HepG2 (cell line): ENCODE measurements around the gene RPS6KB2. TPM values are rescaled to one million over a fixed set of nuclear protein-coding genes. Genes with fewer than 3 reads are reported as not detected.

Experiments
- EZH2 ChIP-seq: conservative IDR thresholded peaks from 2 replicates; pipeline ENCODE4 v1.6.1; 2012; ENCODE audit warnings: mild to moderate bottlenecking, low read depth, low read length, moderate library complexity
- GATAD2A ChIP-seq: IDR thresholded peaks from 2 replicates; pipeline ENCODE4 v1.6.1; 2016
- KDM1A ChIP-seq: IDR thresholded peaks from 2 replicates; pipeline ENCODE4 v1.6.1; 2016; ENCODE audit warnings: missing compliant biosample characterization
- MIER2 ChIP-seq: IDR thresholded peaks from 2 replicates; pipeline ENCODE4 v1.6.1; 2016; ENCODE audit warnings: missing biosample characterization, missing genetic modification reagents
- MIER3 ChIP-seq: IDR thresholded peaks from 2 replicates; pipeline ENCODE4 v1.6.1; 2016; ENCODE audit warnings: missing compliant biosample characterization, borderline replicate concordance
- MZF1 ChIP-seq: sonication (generic); formaldehyde crosslinking; IDR thresholded peaks from 2 replicates; pipeline ENCODE4 v1.8.1; 2023; ENCODE audit warnings: mild to moderate bottlenecking, missing genetic modification reagents, borderline replicate concordance
- NFKB2 ChIP-seq: sonication (generic); formaldehyde crosslinking; IDR thresholded peaks from 2 replicates; pipeline ENCODE4 v1.4.0; 2020; ENCODE audit warnings: missing genetic modification reagents, borderline replicate concordance
- NFYB ChIP-seq: sonication (generic); formaldehyde crosslinking; IDR thresholded peaks from 2 replicates; pipeline ENCODE4 v1.4.0; 2020; ENCODE audit warnings: missing genetic modification reagents
- POLR2A ChIP-seq, 2 experiments: IDR thresholded peaks; 2 replicates each; pipeline ENCODE4 v1.6.1; 2011; ENCODE audit warnings: low read depth in 2 of 2, low read length in 2 of 2, mild to moderate bottlenecking in 1 of 2, moderate library complexity in 1 of 2; ENCODE audit not compliant: insufficient read depth in 1 of 2
- RFX5 ChIP-seq: IDR thresholded peaks from 2 replicates; pipeline ENCODE4 v1.6.1; 2011; ENCODE audit warnings: low read depth, low read length, improper control_type of control experiment
- RXRA ChIP-seq: sonication (generic); formaldehyde crosslinking; IDR thresholded peaks from 2 replicates; pipeline ENCODE4 v1.5.1; 2020; ENCODE audit warnings: missing genetic modification reagents
- SCMH1 ChIP-seq: sonication (generic); formaldehyde crosslinking; IDR thresholded peaks from 2 replicates; pipeline ENCODE4 v1.9.0; 2021; ENCODE audit warnings: missing genetic modification reagents, mild to moderate bottlenecking, borderline replicate concordance
- SNAI1 ChIP-seq: sonication (generic); formaldehyde crosslinking; IDR thresholded peaks from 2 replicates; pipeline ENCODE4 v1.5.0; 2020; ENCODE audit warnings: mild to moderate bottlenecking, missing genetic modification reagents, borderline replicate concordance
- TGIF2 ChIP-seq: IDR thresholded peaks from 2 replicates; pipeline ENCODE4 v1.6.1; 2016; ENCODE audit warnings: control low read depth, missing compliant biosample characterization
- YY1 ChIP-seq: IDR thresholded peaks from 2 replicates; pipeline ENCODE4 v1.6.1; 2011; ENCODE audit warnings: low read length, low read depth, moderate library complexity, mild to moderate bottlenecking; ENCODE audit not compliant: insufficient read depth, insufficient replicate concordance
- ZMAT3 ChIP-seq: sonication (generic); formaldehyde crosslinking; conservative IDR thresholded peaks from 2 replicates; pipeline ENCODE4 v1.7.0; 2021; ENCODE audit warnings: missing genetic modification reagents
- ZMAT5 ChIP-seq: sonication (generic); formaldehyde crosslinking; IDR thresholded peaks from 2 replicates; pipeline ENCODE4 v1.5.0; 2020; ENCODE audit warnings: mild to moderate bottlenecking, low read depth, missing genetic modification reagents, borderline replicate concordance
- ZMYM2 ChIP-seq: sonication (generic); formaldehyde crosslinking; IDR thresholded peaks from 2 replicates; pipeline ENCODE4 v1.8.0; 2022; ENCODE audit warnings: mild to moderate bottlenecking, missing genetic modification reagents
- ZNF33A ChIP-seq: sonication (generic); formaldehyde crosslinking; IDR thresholded peaks from 2 replicates; pipeline ENCODE4 v1.5.1; 2020; ENCODE audit warnings: missing genetic modification reagents, mild to moderate bottlenecking, moderate library complexity, borderline replicate concordance
- ZNF670 ChIP-seq: sonication (generic); formaldehyde crosslinking; IDR thresholded peaks from 2 replicates; pipeline ENCODE4 v1.8.0; 2022; ENCODE audit warnings: mild to moderate bottlenecking, missing genetic modification reagents, borderline replicate concordance
- ZNF672 ChIP-seq: sonication (generic); formaldehyde crosslinking; IDR thresholded peaks from 2 replicates; pipeline ENCODE4 v1.8.1; 2022; ENCODE audit warnings: missing genetic modification reagents
- ZNF691 ChIP-seq: sonication (generic); formaldehyde crosslinking; IDR thresholded peaks from 2 replicates; pipeline ENCODE4 v1.4.0; 2020; ENCODE audit warnings: missing genetic modification reagents, low read depth, mild to moderate bottlenecking, borderline replicate concordance
- ZNF724P ChIP-seq: sonication (generic); formaldehyde crosslinking; IDR thresholded peaks from 2 replicates; pipeline ENCODE4 v1.8.0; 2022; ENCODE audit warnings: missing genetic modification reagents, borderline replicate concordance
- ZNF766 ChIP-seq: sonication (generic); formaldehyde crosslinking; IDR thresholded peaks from 2 replicates; pipeline ENCODE4 v1.5.0; 2020; ENCODE audit warnings: missing genetic modification reagents, borderline replicate concordance
- ZNF790 ChIP-seq: sonication (generic); formaldehyde crosslinking; IDR thresholded peaks from 2 replicates; pipeline ENCODE4 v1.8.0; 2022; ENCODE audit warnings: missing genetic modification reagents, mild to moderate bottlenecking, borderline replicate concordance
- polyA plus RNA-seq, 8 experiments: library from polyadenylated mRNA; depleted of rRNA in 3 of 8; stranded (reverse) in 7 of 8; unstranded in 1 of 8; fragments of >200 nt; fragmentation: Illumina TruSeq in 4 of 8; extraction: Trizol in 4 of 8; gene quantifications; 2 replicates each; pipeline versions ENCODE4 v1.2.1 to v1.2.3, GENCODE V29; 2011 to 2016; ENCODE audit warnings: low read depth in 4 of 8, missing spikeins in 1 of 8, mixed read lengths in 1 of 8; ENCODE audit not compliant: insufficient read depth in 1 of 8
- total RNA-seq, 5 experiments: library from RNA; depleted of rRNA; stranded (reverse); fragments of >200 nt; fragmentation: Illumina TruSeq; extraction: Trizol; gene quantifications; 2 replicates each; pipeline ENCODE4 v1.2.3, GENCODE V29; 2016; ENCODE audit warnings: low read depth in 1 of 5
- TF ChIP-seq, protein P1 (sequence below): sonication (generic); formaldehyde crosslinking; IDR thresholded peaks from 2 replicates; pipeline ENCODE4 v1.8.1; 2023; ENCODE audit warnings: missing genetic modification reagents, inconsistent platforms, borderline replicate concordance
- TF ChIP-seq, protein P2 (sequence below): sonication (generic); formaldehyde crosslinking; IDR thresholded peaks from 2 replicates; pipeline ENCODE4 v1.8.0; 2022; ENCODE audit warnings: mild to moderate bottlenecking, missing genetic modification reagents

RPS6KB2 gene
- total and polyA plus RNA-seq, 2 of the 13 experiments (the other 11 are each of a cell fraction or from before 2014, with no cell fraction given): 52.9 to 54.8 TPM

GRCh38 chr11:67391304-67392182, 36.8 kb upstream of the RPS6KB2 start, which contains the start of gene RAD9A (continued):
- TF ChIP-seq TGIF2 (CRISPR knock-in tag): peak; percentile 97
- 0 out of 2 replicates have a peak, but pooled peaks have one; percentile 44 for TF ChIP-seq ZMYM2 (CRISPR knock-in tag)
- TF ChIP-seq NFKB2 (CRISPR knock-in tag): peak; percentile 76; the same call in 1 of the 2 replicates
- TF ChIP-seq ZNF691 (CRISPR knock-in tag): no peak
- TF ChIP-seq RXRA (CRISPR knock-in tag): peak; percentile 84
- TF ChIP-seq SCMH1 (CRISPR knock-in tag): no peak
- 0 out of 2 replicates have a peak, but pooled peaks have one; percentile 31 for TF ChIP-seq SNAI1 (CRISPR knock-in tag)
- TF ChIP-seq ZNF672 (CRISPR knock-in tag): 0 out of 2 replicates have a peak, but pooled peaks have one; percentile 34
- TF ChIP-seq, protein P1, sequence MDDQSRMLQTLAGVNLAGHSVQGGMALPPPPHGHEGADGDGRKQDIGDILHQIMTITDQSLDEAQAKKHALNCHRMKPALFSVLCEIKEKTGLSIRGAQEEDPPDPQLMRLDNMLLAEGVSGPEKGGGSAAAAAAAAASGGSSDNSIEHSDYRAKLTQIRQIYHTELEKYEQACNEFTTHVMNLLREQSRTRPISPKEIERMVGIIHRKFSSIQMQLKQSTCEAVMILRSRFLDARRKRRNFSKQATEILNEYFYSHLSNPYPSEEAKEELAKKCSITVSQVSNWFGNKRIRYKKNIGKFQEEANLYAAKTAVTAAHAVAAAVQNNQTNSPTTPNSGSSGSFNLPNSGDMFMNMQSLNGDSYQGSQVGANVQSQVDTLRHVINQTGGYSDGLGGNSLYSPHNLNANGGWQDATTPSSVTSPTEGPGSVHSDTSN: no peak; the same call in 1 of the 2 replicates
- no peak for TF ChIP-seq ZMAT5 (CRISPR knock-in tag)
- no peak for TF ChIP-seq ZNF724P (CRISPR knock-in tag)
- TF ChIP-seq NFYB (CRISPR knock-in tag): peak; percentile 92
- no peak for TF ChIP-seq MIER3 (CRISPR knock-in tag)
- no peak for TF ChIP-seq ZNF766
- peak; percentile 91 for TF ChIP-seq ZNF670
- no peak for TF ChIP-seq EZH2
- TF ChIP-seq, protein P2, sequence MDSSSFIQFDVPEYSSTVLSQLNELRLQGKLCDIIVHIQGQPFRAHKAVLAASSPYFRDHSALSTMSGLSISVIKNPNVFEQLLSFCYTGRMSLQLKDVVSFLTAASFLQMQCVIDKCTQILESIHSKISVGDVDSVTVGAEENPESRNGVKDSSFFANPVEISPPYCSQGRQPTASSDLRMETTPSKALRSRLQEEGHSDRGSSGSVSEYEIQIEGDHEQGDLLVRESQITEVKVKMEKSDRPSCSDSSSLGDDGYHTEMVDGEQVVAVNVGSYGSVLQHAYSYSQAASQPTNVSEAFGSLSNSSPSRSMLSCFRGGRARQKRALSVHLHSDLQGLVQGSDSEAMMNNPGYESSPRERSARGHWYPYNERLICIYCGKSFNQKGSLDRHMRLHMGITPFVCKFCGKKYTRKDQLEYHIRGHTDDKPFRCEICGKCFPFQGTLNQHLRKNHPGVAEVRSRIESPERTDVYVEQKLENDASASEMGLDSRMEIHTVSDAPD (CRISPR knock-in tag): no peak
- peak; percentile 84 to 95 for TF ChIP-seq POLR2A (IDR thresholded peaks at IDR 0.05; ENCODE audit: insufficient read depth in 1 of 2, low read depth in 2 of 2, low read length in 2 of 2)
- no peak for TF ChIP-seq KDM1A
- TF ChIP-seq ZMAT3 (CRISPR knock-in tag): peak; percentile 95; the same call in 1 of the 2 replicates
- no peak; the same call in 1 of the 2 replicates for TF ChIP-seq GATAD2A (CRISPR knock-in tag)
- TF ChIP-seq RFX5: 0 out of 2 replicates have a peak, but pooled peaks have one; percentile 3
- peak; percentile 61; the same call in 1 of the 2 replicates for TF ChIP-seq MIER2 (CRISPR knock-in tag)
- no peak for TF ChIP-seq MZF1 (CRISPR knock-in tag)
- TF ChIP-seq ZNF33A (CRISPR knock-in tag): no peak
- peak; percentile 62 for TF ChIP-seq YY1
- TF ChIP-seq ZNF790 (CRISPR knock-in tag): peak; percentile 28; the same call in 1 of the 2 replicates
